Mesenchymal stem cell (in vitro differentiated cells and primary cell): ENCODE measurements around the gene GNAI1.

Experiments
- DNase-seq: peaks from one replicate; pipeline ENCODE4 v3.0.0-alpha.2; 2013
- H2AFZ ChIP-seq: one replicate; pipeline ENCODE4 v1.6.1; 2013; ENCODE audit warnings: low read depth, mild to moderate bottlenecking, control low read depth, inconsistent platforms, low read length, moderate library complexity
- H2AK5ac ChIP-seq: 2 replicates; pipeline ENCODE4 v1.6.1; 2013; ENCODE audit warnings: low read length, moderate library complexity, mild to moderate bottlenecking, inconsistent platforms; ENCODE audit not compliant: severe bottlenecking
- H2BK120ac ChIP-seq: one replicate; pipeline ENCODE4 v1.6.1; 2013; ENCODE audit warnings: low read depth, mild to moderate bottlenecking, inconsistent platforms, low read length, moderate library complexity
- H2BK12ac ChIP-seq, 2 experiments: one replicate each; pipeline ENCODE4 v1.6.1; 2013; ENCODE audit warnings: inconsistent platforms in 2 of 2, low read length in 2 of 2, mild to moderate bottlenecking in 2 of 2, moderate library complexity in 2 of 2, control low read depth in 1 of 2
- H2BK15ac ChIP-seq: one replicate; pipeline ENCODE4 v1.6.1; 2013; ENCODE audit warnings: mild to moderate bottlenecking, low read depth, inconsistent platforms; ENCODE audit not compliant: poor library complexity, severe bottlenecking
- H2BK5ac ChIP-seq: 2 replicates; pipeline ENCODE4 v1.6.1; 2013; ENCODE audit warnings: low read depth, mild to moderate bottlenecking, low read length, control low read depth, inconsistent platforms; ENCODE audit not compliant: poor library complexity, severe bottlenecking
- H3K14ac ChIP-seq, 2 experiments: one replicate each; pipeline ENCODE4 v1.6.1; 2013; ENCODE audit warnings: inconsistent platforms in 2 of 2, low read length in 2 of 2, control low read depth in 1 of 2, mild to moderate bottlenecking in 1 of 2, moderate library complexity in 1 of 2
- H3K18ac ChIP-seq, 2 experiments: one replicate each; pipeline ENCODE4 v1.6.1; 2013; ENCODE audit warnings: inconsistent platforms in 2 of 2, low read length in 2 of 2, control low read depth in 1 of 2, low read depth in 1 of 2, mild to moderate bottlenecking in 1 of 2
- H3K23ac ChIP-seq, 2 experiments: one replicate each; pipeline ENCODE4 v1.6.1; 2013; ENCODE audit warnings: inconsistent platforms in 2 of 2, low read length in 2 of 2, mild to moderate bottlenecking in 2 of 2, moderate library complexity in 2 of 2, control low read depth in 1 of 2
- H3K27ac ChIP-seq: 2 replicates; pipeline ENCODE4 v1.5.1; 2013; ENCODE audit warnings: mild to moderate bottlenecking, moderate library complexity, low read length, control low read depth, inconsistent platforms; ENCODE audit not compliant: poor library complexity, severe bottlenecking
- H3K27me3 ChIP-seq, 2 experiments: 2 replicates each; pipeline versions ENCODE4 v1.6.1 to v1.7.0; 2013; ENCODE audit warnings: low read length in 2 of 2, mild to moderate bottlenecking in 2 of 2, moderate library complexity in 2 of 2, control low read depth in 1 of 2, inconsistent platforms in 1 of 2; ENCODE audit not compliant: control insufficient read depth in 1 of 2, insufficient read depth in 1 of 2
- H3K36me3 ChIP-seq, 2 experiments: 2 replicates each; pipeline versions ENCODE4 v1.6.1 to v1.7.0; 2013; ENCODE audit warnings: low read length in 2 of 2, control low read depth in 1 of 2, inconsistent platforms in 1 of 2, low read depth in 1 of 2, mild to moderate bottlenecking in 1 of 2; ENCODE audit not compliant: insufficient read depth in 2 of 2, control insufficient read depth in 1 of 2
- H3K4ac ChIP-seq, 2 experiments: one replicate each; pipeline ENCODE4 v1.6.1; 2013; ENCODE audit warnings: inconsistent platforms in 2 of 2, low read length in 2 of 2, mild to moderate bottlenecking in 2 of 2, moderate library complexity in 2 of 2, control low read depth in 1 of 2, low read depth in 1 of 2
- H3K4me1 ChIP-seq: 2 replicates; pipeline ENCODE4 v1.6.1; 2013; ENCODE audit warnings: low read depth, low read length, control low read depth; ENCODE audit not compliant: control insufficient read depth, insufficient read depth
- H3K4me2 ChIP-seq: 2 replicates; pipeline ENCODE4 v1.6.1; 2013; ENCODE audit warnings: low read length, mild to moderate bottlenecking, inconsistent platforms; ENCODE audit not compliant: poor library complexity, severe bottlenecking
- H3K4me3 ChIP-seq, 2 experiments: 2 replicates each; pipeline versions ENCODE4 v1.5.1 to v1.7.0; 2013; ENCODE audit warnings: low read length in 2 of 2, mild to moderate bottlenecking in 2 of 2, control low read depth in 1 of 2, low read depth in 1 of 2; ENCODE audit not compliant: insufficient read depth in 1 of 2
- H3K79me1 ChIP-seq: replicated peaks from 2 replicates; pipeline ENCODE4 v1.6.1; 2013; ENCODE audit warnings: mild to moderate bottlenecking, control low read depth, low read length, inconsistent platforms; ENCODE audit not compliant: poor library complexity, severe bottlenecking
- H3K9ac ChIP-seq: 2 replicates; pipeline ENCODE4 v1.7.0; 2013; ENCODE audit warnings: mild to moderate bottlenecking, low read length, moderate library complexity
- H3K9me3 ChIP-seq: 2 replicates; pipeline ENCODE4 v1.7.0; 2013; ENCODE audit warnings: mild to moderate bottlenecking, low read length; ENCODE audit not compliant: control insufficient read depth
- H4K8ac ChIP-seq: one replicate; pipeline ENCODE4 v1.6.1; 2013; ENCODE audit warnings: inconsistent platforms, mild to moderate bottlenecking, low read length, moderate library complexity
- H4K91ac ChIP-seq: one replicate; pipeline ENCODE4 v1.6.1; 2013; ENCODE audit warnings: mild to moderate bottlenecking, low read length, inconsistent platforms
- WGBS: methylation state at CpG from one replicate; pipeline ENCODE4 v1.1.7; 2013; ENCODE audit warnings: mixed read lengths; 5-methylcytosine and 5-hydroxymethylcytosine counted together

Gene GNAI1

GRCh38 chr7:80224415-80224814, 89.8 kb downstream of the GNAI1 start:
- Histone ChIP-seq H3K9ac (no peak overlapping the region), H3K4me3 (no peak overlapping the region), H3K27me3 (no peaks in the 10 kb centered on the region), H2AFZ (no peak overlapping the region), H2BK5ac (no peak overlapping the region), H3K18ac (peak overlapping the region in 1 of 2 experiments; percentile 81), H3K14ac (no peak overlapping the region), H3K27ac (no peak overlapping the region), H3K4me2 (no peak overlapping the region), H3K4ac (no peak overlapping the region), H3K23ac (no peak overlapping the region), H2BK12ac (no peak overlapping the region), H4K8ac (no peak overlapping the region), H2BK120ac (no peak overlapping the region), H2BK15ac (no peak overlapping the region), H3K79me1 (peaks cover 2% of the 10 kb centered on the region), H3K36me3 (peaks cover 0 to 16% of the 10 kb centered on the region in 2 experiments), H2AK5ac (no peak overlapping the region), H3K9me3 (no peaks in the 10 kb centered on the region), H3K4me1 (no peaks in the 10 kb centered on the region), H4K91ac (no peak overlapping the region)
- no peak for DNase-seq
- WGBS = no CpG with 5 or more reads among the region's 1 CpG

GRCh38 chr7:80225361-80225760, 90.7 kb downstream of the GNAI1 start:
- Histone ChIP-seq H4K91ac (no peak overlapping the region), H3K27me3 (no peaks in the 10 kb centered on the region), H2BK5ac (no peak overlapping the region), H3K4me3 (no peak overlapping the region), H2BK12ac (no peak overlapping the region), H3K36me3 (peaks cover 0 to 8% of the 10 kb centered on the region in 2 experiments), H4K8ac (no peak overlapping the region), H3K18ac (no peak overlapping the region), H3K9me3 (no peaks in the 10 kb centered on the region), H3K23ac (no peak overlapping the region), H3K79me1 (peaks cover under 1% of the 10 kb centered on the region), H3K14ac (no peak overlapping the region), H3K4me2 (no peak overlapping the region), H3K4ac (no peak overlapping the region), H2BK15ac (no peak overlapping the region), H3K4me1 (no peaks in the 10 kb centered on the region), H2AK5ac (no peak overlapping the region), H3K9ac (peak overlapping the region; percentile 37), H2AFZ (no peak overlapping the region), H2BK120ac (no peak overlapping the region), H3K27ac (no peak overlapping the region)
- DNase-seq = no peak

- Histone ChIP-seq H2AK5ac (no peak overlapping the region), H3K9ac (no peak overlapping the region), H3K14ac (no peak overlapping the region), H3K23ac (no peak overlapping the region), H3K4me1 (no peaks in the 10 kb centered on the region), H3K79me1 (no peaks in the 10 kb centered on the region), H3K27me3 (no peaks in the 10 kb centered on the region), H2AFZ (no peak overlapping the region), H3K4me3 (no peak overlapping the region), H3K9me3 (no peaks in the 10 kb centered on the region), H3K18ac (no peak overlapping the region), H4K8ac (no peak overlapping the region), H4K91ac (no peak overlapping the region), H2BK15ac (no peak overlapping the region), H2BK120ac (no peak overlapping the region), H3K4me2 (no peak overlapping the region), H2BK5ac (no peak overlapping the region), H3K36me3 (peaks cover 0 to 5% of the 10 kb centered on the region in 2 experiments), H3K27ac (no peak overlapping the region), H2BK12ac (no peak overlapping the region), H3K4ac (no peak overlapping the region)
- WGBS = 90% methylated on average over 3 of the region's 4 CpGs
- no peak for DNase-seq
These were observed 92.0 kb downstream of the GNAI1 start for GRCh38 chr7:80226629-80227028.

- Histone ChIP-seq H3K4me3 (no peak overlapping the region), H4K91ac (no peak overlapping the region), H3K27ac (no peak overlapping the region), H3K14ac (no peak overlapping the region), H4K8ac (no peak overlapping the region), H2AK5ac (no peak overlapping the region), H2BK5ac (no peak overlapping the region), H2BK12ac (no peak overlapping the region), H2BK120ac (no peak overlapping the region), H3K4ac (no peak overlapping the region), H3K79me1 (no peaks in the 10 kb centered on the region), H2BK15ac (no peak overlapping the region), H3K9me3 (no peaks in the 10 kb centered on the region), H2AFZ (no peak overlapping the region), H3K4me2 (no peak overlapping the region), H3K4me1 (peaks cover 2% of the 10 kb centered on the region), H3K9ac (no peak overlapping the region), H3K27me3 (no peaks in the 10 kb centered on the region), H3K36me3 (no peaks in the 10 kb centered on the region), H3K18ac (no peak overlapping the region), H3K23ac (no peak overlapping the region)
- DNase-seq = peak; percentile 54
- WGBS = no CpG with 5 or more reads among the region's 2 CpGs
These were observed 95.7 kb downstream of the GNAI1 start for GRCh38 chr7:80230327-80230726.
